K562 (cell line): ENCODE measurements around the gene CGB8. TPM values are rescaled to one million over a fixed set of nuclear protein-coding genes. Genes with fewer than 3 reads are reported as not detected.

Experiments
- CBX3 ChIP-seq, 2 experiments: IDR thresholded peaks; 1 replicate in 1 of 2; 2 replicates in 1 of 2; pipeline ENCODE4 v1.6.1; 2012; ENCODE audit warnings: inconsistent platforms in 2 of 2, low read length in 2 of 2, borderline replicate concordance in 1 of 2, control low read depth in 1 of 2
- FOXK1 ChIP-seq: sonication (generic); formaldehyde crosslinking; IDR thresholded peaks from 2 replicates; pipeline ENCODE4 v1.8.0; 2022; ENCODE audit warnings: missing genetic modification reagents, mild to moderate bottlenecking, borderline replicate concordance
- FOXP4 ChIP-seq: sonication (generic); formaldehyde crosslinking; IDR thresholded peaks from 2 replicates; pipeline ENCODE4 v1.8.0; 2022; ENCODE audit warnings: mild to moderate bottlenecking, missing genetic modification reagents, borderline replicate concordance
- L3MBTL2 ChIP-seq: fragments of 450-650 bp; IDR thresholded peaks from 2 replicates; pipeline ENCODE4 v1.6.1; 2016; ENCODE audit warnings: mild to moderate bottlenecking, moderate library complexity
- POLR2A ChIP-seq: fragments of 450-650 bp; conservative IDR thresholded peaks from 2 replicates; pipeline ENCODE4 v1.6.1; 2016
- RBM34 ChIP-seq: fragments of 200-400 bp; formaldehyde crosslinking; IDR thresholded peaks from 2 replicates; pipeline ENCODE4 v1.6.1; 2018; ENCODE audit warnings: low read length, borderline replicate concordance; ENCODE audit not compliant: insufficient read depth
- REST ChIP-seq, 2 experiments: fragments of 450-650 bp; formaldehyde crosslinking in 1 of 2; IDR thresholded peaks; 2 replicates each; pipeline versions ENCODE4 v1.4.0 to v1.6.1; 2014 to 2020; ENCODE audit warnings: mild to moderate bottlenecking in 2 of 2, borderline replicate concordance in 1 of 2, low read depth in 1 of 2
- SMC3 ChIP-seq: conservative IDR thresholded peaks from 2 replicates; pipeline ENCODE4 v1.6.1; 2011; ENCODE audit warnings: low read depth, low read length, improper control_type of control experiment; ENCODE audit not compliant: insufficient read depth
- XRCC5 ChIP-seq: fragments of 200-400 bp; formaldehyde crosslinking; IDR thresholded peaks from 2 replicates; pipeline ENCODE4 v1.6.1; 2017; ENCODE audit warnings: low read depth, mild to moderate bottlenecking, low read length
- ZNF311 ChIP-seq: fragments of 250-450 bp; sonication (Bioruptor Pico); IDR thresholded peaks from 2 replicates; pipeline ENCODE4 v1.4.0; 2020; ENCODE audit warnings: mild to moderate bottlenecking, moderate library complexity
- polyA plus RNA-seq, 8 experiments: library from polyadenylated mRNA; depleted of rRNA in 4 of 8; stranded (reverse) in 5 of 8; unstranded in 3 of 8; fragments of >200 nt; fragmentation: Nextera tagmentation in 2 of 8; fragmentation: Illumina TruSeq in 1 of 8; extraction: Ambion mirVana in 2 of 8; extraction: Trizol in 1 of 8; gene quantifications; 2 replicates each; pipeline versions ENCODE4 v1.2.1 to v1.2.3, GENCODE V29; 2011 to 2014; ENCODE audit warnings: inconsistent platforms in 1 of 8, missing spikeins in 1 of 8
- total RNA-seq, 7 experiments: library from RNA; depleted of rRNA in 6 of 7; stranded (reverse); fragments of >200 nt in 6 of 7; fragmentation: Illumina TruSeq in 2 of 7; extraction: Trizol in 2 of 7; gene quantifications; 2 replicates each; pipeline versions ENCODE4 v1.2.1 to v1.2.3, GENCODE V29; 2011 to 2021; ENCODE audit warnings: low replicate concordance in 1 of 7
- TF ChIP-seq, protein P1 (sequence below), 3 experiments: IDR thresholded peaks in 2 of 3; conservative IDR thresholded peaks in 1 of 3; 2 replicates each; pipeline ENCODE4 v1.5.1; 2011 to 2012; ENCODE audit warnings: low read length in 3 of 3, mild to moderate bottlenecking in 3 of 3, control low read depth in 2 of 3, improper control_type of control experiment in 1 of 3, inconsistent platforms in 1 of 3, low read depth in 1 of 3, mixed read lengths in 1 of 3, moderate library complexity in 1 of 3; ENCODE audit not compliant: insufficient read depth in 2 of 3
- TF ChIP-seq, protein P2 (sequence below), 2 experiments: IDR thresholded peaks; 2 replicates each; pipeline ENCODE4 v1.6.1; 2011; ENCODE audit warnings: borderline replicate concordance in 1 of 2, control low read depth in 1 of 2, low read depth in 1 of 2, low read length in 1 of 2, mild to moderate bottlenecking in 1 of 2, mixed read lengths in 1 of 2, moderate library complexity in 1 of 2; ENCODE audit not compliant: insufficient read depth in 1 of 2, insufficient read length in 1 of 2, poor library complexity in 1 of 2, severe bottlenecking in 1 of 2; ENCODE audit errors: extremely low read depth in 1 of 2

The CGB8 gene
- total and polyA plus RNA-seq, 9 of the 15 experiments (the other 6 are each of a cell fraction or from before 2014, with no cell fraction given), result not detected

DNA sequence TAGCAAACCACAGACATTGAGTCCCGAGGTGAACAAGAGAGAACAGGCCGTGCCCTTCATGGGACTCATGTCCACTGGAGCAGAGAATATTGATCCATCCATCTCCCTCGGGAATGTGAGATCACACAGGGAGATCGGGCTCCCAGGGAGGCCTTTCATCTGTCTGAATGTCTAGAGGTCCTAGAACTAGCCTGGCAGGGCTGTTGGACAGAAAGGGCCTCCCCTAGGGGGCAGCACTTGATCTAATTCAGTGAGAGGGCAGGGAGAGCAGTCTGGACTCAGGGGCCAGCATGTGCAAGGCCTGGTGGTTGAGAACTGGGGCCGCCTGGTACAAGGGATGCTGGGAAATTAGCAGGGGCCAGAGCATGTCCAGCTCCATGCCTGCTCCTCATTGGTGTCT lies 50.9 kb downstream of the CGB8 start (continued):
- 0 out of 2 replicates have a peak, but pooled peaks have one; percentile 11 for TF ChIP-seq REST (IDR thresholded peaks at IDR 0.05; ENCODE audit: borderline replicate concordance)
- TF ChIP-seq REST (CRISPR knock-in tag; IDR thresholded peaks at IDR 0.05; ENCODE audit: low read depth), result no peak
- TF ChIP-seq FOXK1 (CRISPR knock-in tag), result no peak
- TF ChIP-seq POLR2A, result 0 out of 2 replicates have a peak, but pooled peaks have one; percentile 11
- TF ChIP-seq L3MBTL2, result peak; percentile 27; the same call in 1 of the 2 replicates
- TF ChIP-seq, protein P1, sequence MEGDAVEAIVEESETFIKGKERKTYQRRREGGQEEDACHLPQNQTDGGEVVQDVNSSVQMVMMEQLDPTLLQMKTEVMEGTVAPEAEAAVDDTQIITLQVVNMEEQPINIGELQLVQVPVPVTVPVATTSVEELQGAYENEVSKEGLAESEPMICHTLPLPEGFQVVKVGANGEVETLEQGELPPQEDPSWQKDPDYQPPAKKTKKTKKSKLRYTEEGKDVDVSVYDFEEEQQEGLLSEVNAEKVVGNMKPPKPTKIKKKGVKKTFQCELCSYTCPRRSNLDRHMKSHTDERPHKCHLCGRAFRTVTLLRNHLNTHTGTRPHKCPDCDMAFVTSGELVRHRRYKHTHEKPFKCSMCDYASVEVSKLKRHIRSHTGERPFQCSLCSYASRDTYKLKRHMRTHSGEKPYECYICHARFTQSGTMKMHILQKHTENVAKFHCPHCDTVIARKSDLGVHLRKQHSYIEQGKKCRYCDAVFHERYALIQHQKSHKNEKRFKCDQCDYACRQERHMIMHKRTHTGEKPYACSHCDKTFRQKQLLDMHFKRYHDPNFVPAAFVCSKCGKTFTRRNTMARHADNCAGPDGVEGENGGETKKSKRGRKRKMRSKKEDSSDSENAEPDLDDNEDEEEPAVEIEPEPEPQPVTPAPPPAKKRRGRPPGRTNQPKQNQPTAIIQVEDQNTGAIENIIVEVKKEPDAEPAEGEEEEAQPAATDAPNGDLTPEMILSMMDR (IDR thresholded peaks at IDR 0.05 in 2 of 3, conservative IDR thresholded peaks at IDR 0.05 in 1 of 3; ENCODE audit: insufficient read depth in 2 of 3, low read depth in 1 of 3, low read length in 3 of 3), result peak; percentile 64 to 79 (median 74)
- TF ChIP-seq, protein P2, sequence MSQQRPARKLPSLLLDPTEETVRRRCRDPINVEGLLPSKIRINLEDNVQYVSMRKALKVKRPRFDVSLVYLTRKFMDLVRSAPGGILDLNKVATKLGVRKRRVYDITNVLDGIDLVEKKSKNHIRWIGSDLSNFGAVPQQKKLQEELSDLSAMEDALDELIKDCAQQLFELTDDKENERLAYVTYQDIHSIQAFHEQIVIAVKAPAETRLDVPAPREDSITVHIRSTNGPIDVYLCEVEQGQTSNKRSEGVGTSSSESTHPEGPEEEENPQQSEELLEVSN (IDR thresholded peaks at IDR 0.05; ENCODE audit: borderline replicate concordance in 1 of 2, extremely low read depth in 1 of 2, insufficient read depth in 1 of 2, insufficient read length in 1 of 2, low read depth in 1 of 2, low read length in 1 of 2, poor library complexity in 1 of 2, severe bottlenecking in 1 of 2), result peak in 1 of 2 experiments; percentile 33
- 0 out of 2 replicates have a peak, but pooled peaks have one; percentile 39 for TF ChIP-seq XRCC5
- no peak for TF ChIP-seq CBX3 (IDR thresholded peaks at IDR 0.05; ENCODE audit: borderline replicate concordance in 1 of 2, low read length in 2 of 2)
- TF ChIP-seq RBM34, result no peak
- no peak for TF ChIP-seq ZNF311 (CRISPR knock-in tag)
- 0 out of 2 replicates have a peak, but pooled peaks have one; percentile 9 for TF ChIP-seq SMC3
- no peak for TF ChIP-seq FOXP4 (CRISPR knock-in tag)
